Subcutaneous abdominal adipose tissue (tissue), 5 donors: ENCODE results near the gene FBXW8.

Source experiments
- H3K27ac ChIP-seq: one replicate; pipeline ENCODE4 v1.7.0; 2013; ENCODE audit warnings: low read depth, mild to moderate bottlenecking, inconsistent platforms, low read length, moderate library complexity
- H3K27me3 ChIP-seq, 5 donors: one replicate each; pipeline ENCODE4 v1.7.0; 2013; ENCODE audit warnings: low read length in 5 of 5, inconsistent platforms in 1 of 5; ENCODE audit not compliant: control insufficient read depth in 5 of 5, insufficient read depth in 4 of 5
- H3K36me3 ChIP-seq, 5 donors: one replicate each; pipeline ENCODE4 v1.7.0; 2013; ENCODE audit warnings: low read length in 5 of 5; ENCODE audit not compliant: control insufficient read depth in 5 of 5, insufficient read depth in 5 of 5
- H3K4me1 ChIP-seq, 5 donors: one replicate each; pipeline ENCODE4 v1.7.0; 2013; ENCODE audit warnings: low read length in 5 of 5, mild to moderate bottlenecking in 3 of 5, moderate library complexity in 1 of 5; ENCODE audit not compliant: control insufficient read depth in 5 of 5, insufficient read depth in 5 of 5
- H3K4me3 ChIP-seq, 5 donors: one replicate each; pipeline ENCODE4 v1.7.0; 2013; ENCODE audit warnings: low read length in 5 of 5, low read depth in 1 of 5
- H3K9ac ChIP-seq, 5 donors: one replicate each; pipeline ENCODE4 v1.7.0; 2013; ENCODE audit warnings: low read length in 5 of 5, mild to moderate bottlenecking in 4 of 5, moderate library complexity in 3 of 5
- H3K9me3 ChIP-seq, 5 donors: one replicate each; pipeline ENCODE4 v1.7.0; 2013; ENCODE audit warnings: low read length in 5 of 5; ENCODE audit not compliant: control insufficient read depth in 5 of 5
- donor health status: healthy.
- donor health status: healthy.
- donor health status: healthy.
- donor health status: healthy.
- donor health status: healthy.

Gene FBXW8

DNA sequence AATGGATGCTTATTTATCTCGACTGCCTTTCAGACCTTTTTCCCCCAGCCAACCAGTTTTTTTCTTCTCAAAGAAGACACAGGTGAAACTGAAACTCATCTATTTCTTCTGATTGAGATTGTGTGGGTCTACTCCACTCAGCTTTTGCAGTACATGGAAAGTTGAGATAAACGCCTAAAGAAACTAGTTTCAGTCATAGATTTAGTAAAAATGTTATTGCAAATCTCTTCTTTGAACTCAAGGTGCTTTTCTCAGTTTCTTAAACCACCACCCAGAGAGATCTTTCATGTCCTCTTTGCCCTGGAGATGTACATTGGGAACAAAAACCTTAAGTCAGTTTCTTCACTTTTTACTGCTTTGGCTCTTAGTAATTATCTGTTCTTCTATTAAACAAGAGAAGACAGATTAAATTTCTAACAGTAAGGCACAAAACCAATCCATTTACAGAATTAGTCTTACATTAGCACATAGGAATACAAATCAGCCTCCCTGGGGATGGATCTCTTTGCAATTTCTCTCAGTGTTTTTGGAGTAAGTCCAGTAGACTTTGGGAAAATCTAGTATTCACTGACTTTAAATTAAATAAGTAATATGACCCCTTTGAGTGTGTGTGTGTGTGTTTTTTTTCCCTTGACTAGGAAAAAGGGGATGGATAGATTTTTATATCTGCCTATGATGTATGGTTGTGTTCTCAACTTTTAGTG, 11.6 kb downstream of the FBXW8 start:
- H3K4me1 ChIP-seq, result peaks cover 0 to 25% (median 10%) of the 10 kb centered on the region in 5 donors
- no peak overlapping the region for H3K9ac ChIP-seq
- H3K4me3 ChIP-seq, result no peak overlapping the region
- no peak overlapping the region for H3K27ac ChIP-seq
- no peaks in the 10 kb centered on the region for H3K9me3 ChIP-seq
- no peaks in the 10 kb centered on the region for H3K27me3 ChIP-seq
- H3K36me3 ChIP-seq, result peaks cover 0 to 5% (median 0%) of the 10 kb centered on the region in 5 donors

- no peak overlapping the region for H3K27ac ChIP-seq
- no peaks in the 10 kb centered on the region for H3K27me3 ChIP-seq
- H3K9me3 ChIP-seq, result no peaks in the 10 kb centered on the region
- H3K9ac ChIP-seq, result no peak overlapping the region
- H3K36me3 ChIP-seq, result peaks cover under 1 to 21% (median 9%) of the 10 kb centered on the region in 5 donors
- H3K4me1 ChIP-seq, result peaks cover 0 to 25% (median 10%) of the 10 kb centered on the region in 5 donors
- no peak overlapping the region for H3K4me3 ChIP-seq
Observed at GRCh38 chr12:116924558-116925453, 14.1 kb downstream of the FBXW8 start.

GRCh38 chr12:116926283-116927243, 15.8 kb downstream of the FBXW8 start:
- no peak overlapping the region for H3K4me3 ChIP-seq
- H3K4me1 ChIP-seq, result peaks cover 0 to 21% (median 10%) of the 10 kb centered on the region in 5 donors
- H3K36me3 ChIP-seq, result peaks cover 4 to 27% (median 9%) of the 10 kb centered on the region in 5 donors
- H3K9me3 ChIP-seq, result no peaks in the 10 kb centered on the region
- no peaks in the 10 kb centered on the region for H3K27me3 ChIP-seq
- H3K9ac ChIP-seq, result peak overlapping the region in 1 of 5 donors; percentile 15
- H3K27ac ChIP-seq, result no peak overlapping the region

GRCh38 chr12:116927244-116927940, 16.6 kb downstream of the FBXW8 start:
- no peaks in the 10 kb centered on the region for H3K9me3 ChIP-seq
- H3K9ac ChIP-seq, result no peak overlapping the region
- H3K4me3 ChIP-seq, result no peak overlapping the region
- no peak overlapping the region for H3K27ac ChIP-seq
- no peaks in the 10 kb centered on the region for H3K27me3 ChIP-seq
- peaks cover 4 to 27% (median 12%) of the 10 kb centered on the region in 5 donors for H3K36me3 ChIP-seq
- H3K4me1 ChIP-seq, result peaks cover 0 to 18% (median 8%) of the 10 kb centered on the region in 5 donors

DNA sequence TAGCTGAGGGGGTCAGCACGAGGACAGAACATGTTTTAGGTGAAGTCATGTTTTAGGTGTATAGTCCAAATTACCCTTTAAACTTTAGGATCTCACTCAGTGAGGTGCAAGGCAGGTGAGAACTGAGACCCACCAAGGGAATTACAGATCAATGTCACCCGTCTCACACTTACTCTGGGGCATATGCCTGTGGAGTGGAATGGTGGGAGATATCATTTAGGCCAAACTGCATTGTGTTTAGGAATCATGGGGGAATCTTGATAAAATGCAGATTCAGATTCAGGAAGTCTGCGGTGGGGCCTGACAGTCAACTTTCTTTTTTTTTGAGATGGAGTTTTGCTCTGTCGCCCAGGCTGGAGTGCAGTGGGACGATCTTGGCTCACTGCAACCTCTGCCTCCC, 17.8 kb downstream of the FBXW8 start:
- H3K9ac ChIP-seq, result no peak overlapping the region

GRCh38 chr12:116929885-116930284, 19.1 kb downstream of the FBXW8 start:
- Histone ChIP-seq H3K4me3 (no peak overlapping the region), H3K9me3 (no peaks in the 10 kb centered on the region), H3K36me3 (peaks cover 4 to 27% (median 12%) of the 10 kb centered on the region in 5 donors), H3K9ac (no peak overlapping the region), H3K4me1 (peaks cover 3 to 26% (median 13%) of the 10 kb centered on the region in 5 donors), H3K27ac (no peak overlapping the region), H3K27me3 (no peaks in the 10 kb centered on the region)

More for the DNA sequence above, 17.8 kb downstream of the FBXW8 start:
- Histone ChIP-seq H3K4me1 (peaks cover 3 to 19% (median 10%) of the 10 kb centered on the region in 5 donors), H3K4me3 (no peak overlapping the region), H3K36me3 (peaks cover 4 to 27% (median 12%) of the 10 kb centered on the region in 5 donors), H3K27me3 (no peaks in the 10 kb centered on the region), H3K27ac (no peak overlapping the region), H3K9me3 (no peaks in the 10 kb centered on the region)

DNA sequence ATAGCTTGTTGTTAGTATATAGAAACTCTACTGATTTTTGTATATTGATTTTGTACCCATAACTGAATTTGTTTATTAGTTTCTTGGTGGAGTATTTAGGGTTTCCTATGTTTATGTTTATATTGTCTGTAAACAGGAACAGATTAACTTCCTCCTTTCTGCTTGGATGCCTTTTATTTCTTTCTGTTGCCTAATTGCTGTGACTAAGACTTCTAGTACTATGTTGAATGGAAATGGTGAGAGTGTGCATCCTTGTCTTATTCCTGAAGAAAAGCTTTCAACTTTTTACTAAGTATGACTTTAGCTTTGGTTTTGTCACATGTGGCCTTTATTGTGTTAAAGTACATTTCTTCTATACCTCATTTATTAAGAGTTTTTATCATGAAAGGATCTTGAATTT, 20.9 kb downstream of the FBXW8 start:
- Histone ChIP-seq H3K27ac (no peak overlapping the region), H3K9ac (no peak overlapping the region), H3K27me3 (no peaks in the 10 kb centered on the region), H3K4me1 (peaks cover 3 to 19% (median 14%) of the 10 kb centered on the region in 5 donors), H3K36me3 (peaks cover 4 to 27% (median 12%) of the 10 kb centered on the region in 5 donors), H3K9me3 (no peaks in the 10 kb centered on the region), H3K4me3 (no peak overlapping the region)

- no peak overlapping the region for H3K4me3 ChIP-seq
- no peak overlapping the region for H3K9ac ChIP-seq
- H3K36me3 ChIP-seq, result peaks cover 4 to 26% (median 12%) of the 10 kb centered on the region in 5 donors
- no peaks in the 10 kb centered on the region for H3K27me3 ChIP-seq
- peaks cover 0 to 13% (median 11%) of the 10 kb centered on the region in 5 donors for H3K4me1 ChIP-seq
- no peaks in the 10 kb centered on the region for H3K9me3 ChIP-seq
- H3K27ac ChIP-seq, result no peak overlapping the region
Observed at GRCh38 chr12:116933091-116933490, 22.3 kb downstream of the FBXW8 start.
